ENCODE measurements around the gene ACTL7B.

GRCh38 chr9:108837530-108837929 is 18.3 kb downstream of the ACTL7B start:
- TF ChIP-seq CTCF (conservative IDR thresholded peaks at IDR 0.05; ENCODE audit: low read depth in 2 of 2) (no peak), REST (IDR thresholded peaks at IDR 0.05; ENCODE audit: unreplicated experiment) (no peak), STAT1 (IDR thresholded peaks at IDR 0.05; ENCODE audit: unreplicated experiment) (no peak)

Measured in GM23338 (cell line).